SK-N-SH (cell line): Measurements from ENCODE around the gene TTK. TPM values are rescaled to one million over a fixed set of nuclear protein-coding genes. Genes with fewer than 3 reads are reported as not detected.

Source experiments
- CTCF ChIA-PET: fragments of 300-600, 350-600 bp; formaldehyde crosslinking; extraction: SDS; loops from one replicate; lab custom pipeline; 2021; lab: Yijun Ruan, JAX
- POLR2A ChIA-PET: fragments of 350-600 bp; sonication (Branson Sonifier 250); formaldehyde crosslinking; extraction: SDS; loops from one replicate; lab custom pipeline; 2020; ENCODE audit warnings: antibody characterized with exemption, inconsistent platforms; lab: Yijun Ruan, JAX
- DNase-seq: peaks from one replicate; pipeline ENCODE4 v3.0.0; 2012
- H2AFZ ChIP-seq: fragments of 200-600 bp; sonication (generic); 2 replicates; pipeline ENCODE4 v1.8.1; 2016; ENCODE audit warnings: antibody characterized with exemption, mild to moderate bottlenecking, low read depth
- H3F3A ChIP-seq: fragments of 200-600 bp; sonication (generic); replicated peaks from 2 replicates; pipeline ENCODE3; 2016; ENCODE audit warnings: antibody characterized with exemption, mild to moderate bottlenecking; ENCODE audit not compliant: insufficient read depth
- H3K27ac ChIP-seq, 2 experiments: fragments of 200-500 bp in 1 of 2; fragments of 200-600 bp in 1 of 2; sonication (Bioruptor generic) in 1 of 2; sonication (generic), shearing (Covaris generic) in 1 of 2; 2 replicates each; pipeline versions ENCODE4 v1.5.1 to v1.6.1; 2014 to 2016; ENCODE audit warnings: low read depth in 2 of 2, inconsistent platforms in 1 of 2, low read length in 1 of 2, mild to moderate bottlenecking in 1 of 2, mixed read lengths in 1 of 2
- H3K27me3 ChIP-seq: fragments of 200-600 bp; sonication (generic), shearing (Covaris generic); 2 replicates; pipeline ENCODE4 v1.6.1; 2016; ENCODE audit warnings: mixed run types; ENCODE audit not compliant: insufficient read depth
- H3K36me3 ChIP-seq, 2 experiments: fragments of 200-500 bp in 1 of 2; fragments of 200-600 bp in 1 of 2; sonication (Bioruptor generic) in 1 of 2; sonication (generic) in 1 of 2; replicated peaks in 1 of 2; 2 replicates each; pipeline versions ENCODE3 to v1.5.1; 2014 to 2016; ENCODE audit warnings: low read length in 1 of 2, mild to moderate bottlenecking in 1 of 2; ENCODE audit not compliant: insufficient read depth in 2 of 2, control insufficient read depth in 1 of 2
- H3K4me1 ChIP-seq, 2 experiments: fragments of 200-500 bp in 1 of 2; fragments of 200-600 bp in 1 of 2; sonication (Bioruptor generic) in 1 of 2; sonication (generic), shearing (Covaris generic) in 1 of 2; 2 replicates each; pipeline versions ENCODE4 v1.5.1 to v1.6.1; 2014 to 2016; ENCODE audit warnings: low read depth in 1 of 2, low read length in 1 of 2, mixed run types in 1 of 2; ENCODE audit not compliant: insufficient read depth in 2 of 2, control insufficient read depth in 1 of 2
- H3K4me2 ChIP-seq: fragments of 200-600 bp; sonication (generic), shearing (Covaris generic); 2 replicates; pipeline ENCODE4 v1.6.1; 2017; ENCODE audit warnings: mixed run types
- H3K4me3 ChIP-seq, 2 experiments: fragments of 200-500 bp in 1 of 2; fragments of 200-600 bp in 1 of 2; sonication (Bioruptor generic) in 1 of 2; sonication (generic), shearing (Covaris generic) in 1 of 2; 2 replicates each; pipeline versions ENCODE4 v1.5.1 to v1.8.1; 2014 to 2016; ENCODE audit warnings: low read depth in 2 of 2, inconsistent platforms in 1 of 2, low read length in 1 of 2, mild to moderate bottlenecking in 1 of 2, mixed read lengths in 1 of 2, moderate library complexity in 1 of 2
- H3K79me2 ChIP-seq: fragments of 200-600 bp; sonication (generic); 2 replicates; pipeline ENCODE4 v1.8.1; 2017; ENCODE audit warnings: mild to moderate bottlenecking; ENCODE audit not compliant: insufficient read depth
- H3K9ac ChIP-seq: fragments of 200-600 bp; sonication (generic); 2 replicates; pipeline ENCODE4 v1.6.1; 2017; ENCODE audit warnings: mixed run types
- H3K9me2 ChIP-seq: fragments of 200-600 bp; sonication (generic); 2 replicates; pipeline ENCODE4 v1.6.1; 2017; ENCODE audit warnings: mixed run types
- H3K9me3 ChIP-seq: fragments of 200-600 bp; sonication (generic); 2 replicates; pipeline ENCODE4 v1.6.1; 2017; ENCODE audit warnings: mixed run types, mild to moderate bottlenecking, moderate library complexity
- H4K20me1 ChIP-seq: fragments of 200-600 bp; sonication (generic); 2 replicates; pipeline ENCODE4 v1.6.1; 2017; ENCODE audit warnings: mild to moderate bottlenecking, mixed run types; ENCODE audit not compliant: insufficient read depth
- CHD2 ChIP-seq: fragments of 150-350 bp; IDR thresholded peaks from 2 replicates; pipeline ENCODE4 v1.6.1; 2018; ENCODE audit warnings: low read length; ENCODE audit not compliant: partially characterized antibody
- EP300 ChIP-seq, 2 experiments: IDR thresholded peaks; 2 replicates each; pipeline versions ENCODE4 v1.4.0 to v1.6.1; 2012; ENCODE audit warnings: borderline replicate concordance in 1 of 2, low read depth in 1 of 2, low read length in 1 of 2
- FOXJ3 ChIP-seq: sonication (generic); formaldehyde crosslinking; IDR thresholded peaks from 2 replicates; pipeline ENCODE4 v1.5.1; 2020; ENCODE audit warnings: mild to moderate bottlenecking, missing genetic modification reagents
- FOXM1 ChIP-seq: IDR thresholded peaks from 2 replicates; pipeline ENCODE4 v1.4.0; 2012; ENCODE audit warnings: low read depth, mild to moderate bottlenecking
- GATA2 ChIP-seq: sonication (generic); formaldehyde crosslinking; IDR thresholded peaks from 2 replicates; pipeline ENCODE4 v1.5.0; 2020; ENCODE audit warnings: mild to moderate bottlenecking, missing genetic modification reagents
- JUND ChIP-seq: IDR thresholded peaks from 2 replicates; pipeline ENCODE4 v1.4.0; 2012
- MEF2A ChIP-seq: IDR thresholded peaks from 2 replicates; pipeline ENCODE4 v1.4.0; 2012; ENCODE audit warnings: low read depth, borderline replicate concordance
- NRF1 ChIP-seq: IDR thresholded peaks from 2 replicates; pipeline ENCODE4 v1.6.1; 2012; ENCODE audit warnings: low read depth, mild to moderate bottlenecking, low read length
- POLR2AphosphoS5 ChIP-seq: IDR thresholded peaks from 2 replicates; pipeline ENCODE4 v1.6.1; 2012; ENCODE audit warnings: low read depth, low read length
- RAD21 ChIP-seq: IDR thresholded peaks from 2 replicates; pipeline ENCODE4 v1.6.1; 2012; ENCODE audit warnings: mild to moderate bottlenecking, low read length
- RCOR1 ChIP-seq: fragments of 150-350 bp; IDR thresholded peaks from 2 replicates; pipeline ENCODE4 v1.6.1; 2017; ENCODE audit warnings: antibody characterized with exemption, low read length
- RXRA ChIP-seq: IDR thresholded peaks from 2 replicates; pipeline ENCODE4 v1.4.0; 2012; ENCODE audit warnings: low read depth, mild to moderate bottlenecking, borderline replicate concordance
- SIN3A ChIP-seq: IDR thresholded peaks from 2 replicates; pipeline ENCODE4 v1.6.1; 2012; ENCODE audit warnings: low read depth, mild to moderate bottlenecking, low read length, moderate library complexity, borderline replicate concordance
- SMC3 ChIP-seq: IDR thresholded peaks from 2 replicates; pipeline ENCODE4 v1.6.1; 2012; ENCODE audit warnings: low read depth, low read length, improper control_type of control experiment
- TAF1 ChIP-seq: IDR thresholded peaks from 2 replicates; pipeline ENCODE4 v1.6.1; 2012; ENCODE audit warnings: low read depth, mild to moderate bottlenecking, low read length, moderate library complexity, borderline replicate concordance
- WGBS: methylation state at CpG from one replicate; pipeline ENCODE4 v1.1.6; 2017; ENCODE audit warnings: low lambda C conversion rate; 5-methylcytosine and 5-hydroxymethylcytosine counted together
- polyA plus RNA-seq, 3 experiments: library from polyadenylated mRNA; depleted of rRNA; stranded (reverse); fragments of >200 nt; gene quantifications; 2 replicates each; pipeline ENCODE4 v1.2.3, GENCODE V29; 2012
- TF ChIP-seq, protein P1 (sequence below): fragments of 150-350 bp; IDR thresholded peaks from 2 replicates; pipeline ENCODE4 v1.6.1; 2017; ENCODE audit warnings: antibody characterized with exemption, low read length, low read depth, borderline replicate concordance
- TF ChIP-seq, protein P2 (sequence below): IDR thresholded peaks from 2 replicates; pipeline ENCODE4 v1.6.1; 2012; ENCODE audit warnings: mild to moderate bottlenecking, low read depth, low read length, moderate library complexity
- TF ChIP-seq, protein P3 (sequence below): IDR thresholded peaks from 2 replicates; pipeline ENCODE4 v1.4.0; 2012; ENCODE audit warnings: low read depth, borderline replicate concordance
- TF ChIP-seq, protein P4 (sequence below): IDR thresholded peaks from 2 replicates; pipeline ENCODE4 v1.4.0; 2012; ENCODE audit warnings: low read depth

The TTK gene
- polyA plus RNA-seq, 1 of the 3 experiments (the other 2 are of a cell fraction), result 3.6 TPM

DNA sequence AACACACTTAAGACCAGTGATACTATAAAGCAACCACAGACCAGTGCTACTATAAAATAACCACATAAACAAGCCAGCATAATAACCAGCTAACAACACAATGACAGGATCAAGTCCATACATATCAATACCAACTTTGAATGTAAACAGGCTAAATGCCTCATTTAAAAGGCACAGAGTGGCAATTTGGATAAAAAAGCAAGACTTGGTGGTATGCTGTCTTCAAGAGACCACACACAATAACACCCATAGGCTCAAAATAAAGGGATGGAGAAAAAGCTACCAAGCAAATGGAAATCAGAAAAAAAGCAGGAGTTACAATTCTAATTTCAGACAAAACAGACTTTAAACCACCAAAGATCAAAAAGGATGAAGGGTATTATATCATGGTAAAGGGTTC is 37.3 kb upstream of the TTK start:
- no peak for TF ChIP-seq FOXJ3 (CRISPR knock-in tag)
- TF ChIP-seq NRF1, result no peak
- TF ChIP-seq, protein P1, sequence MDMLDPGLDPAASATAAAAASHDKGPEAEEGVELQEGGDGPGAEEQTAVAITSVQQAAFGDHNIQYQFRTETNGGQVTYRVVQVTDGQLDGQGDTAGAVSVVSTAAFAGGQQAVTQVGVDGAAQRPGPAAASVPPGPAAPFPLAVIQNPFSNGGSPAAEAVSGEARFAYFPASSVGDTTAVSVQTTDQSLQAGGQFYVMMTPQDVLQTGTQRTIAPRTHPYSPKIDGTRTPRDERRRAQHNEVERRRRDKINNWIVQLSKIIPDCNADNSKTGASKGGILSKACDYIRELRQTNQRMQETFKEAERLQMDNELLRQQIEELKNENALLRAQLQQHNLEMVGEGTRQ, result no peak
- no peak for TF ChIP-seq MEF2A
- no peak for TF ChIP-seq RCOR1
- no peak for TF ChIP-seq POLR2AphosphoS5
- TF ChIP-seq SMC3, result no peak
- TF ChIP-seq SIN3A, result no peak
- no peak for TF ChIP-seq RXRA
- no peaks in the 10 kb centered on the region for H3K9me3 ChIP-seq
- no peak overlapping the region for H2AFZ ChIP-seq
- no peaks in the 10 kb centered on the region for H3K4me1 ChIP-seq
- H3K27me3 ChIP-seq, result no peaks in the 10 kb centered on the region
- no peaks in the 10 kb centered on the region for H3K9me2 ChIP-seq
- no peaks in the 10 kb centered on the region for H3F3A ChIP-seq
- H3K4me3 ChIP-seq, result no peak overlapping the region
- no peaks in the 10 kb centered on the region for H3K36me3 ChIP-seq
- H4K20me1 ChIP-seq, result no peaks in the 10 kb centered on the region
- POLR2A ChIA-PET, result no interaction called here
- no peak for DNase-seq
- CTCF ChIA-PET, result interaction anchor here (0.8 kb wide), 1 partner anchor 18 kb away, joined by 4 read pairs; no protein-coding TSS in a partner anchor
- H3K9ac ChIP-seq, result no peak overlapping the region
- H3K79me2 ChIP-seq, result no peaks in the 10 kb centered on the region
- no peak overlapping the region for H3K4me2 ChIP-seq
- no peak overlapping the region for H3K27ac ChIP-seq

DNA sequence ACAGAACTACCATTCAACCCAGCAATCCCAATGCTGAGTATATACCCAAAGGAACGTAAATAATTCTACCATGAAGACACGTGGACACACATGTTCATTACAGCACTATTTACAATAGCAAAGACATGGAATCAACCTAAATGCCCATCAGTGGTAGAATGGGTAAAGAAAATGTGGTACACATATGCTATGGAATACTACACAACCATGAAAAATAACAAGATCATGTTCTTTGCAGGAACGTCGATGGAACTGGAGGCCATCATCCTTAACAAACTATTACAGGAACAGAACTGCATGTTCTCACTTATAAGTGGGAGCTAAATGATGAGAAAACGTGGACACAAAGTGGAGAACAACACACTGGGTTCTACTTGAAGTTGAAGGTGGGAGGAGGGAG is 34.7 kb upstream of the TTK start:
- no peaks in the 10 kb centered on the region for H3K27me3 ChIP-seq
- 37% methylated on average over 5 of the region's 5 CpGs for WGBS
- no peaks in the 10 kb centered on the region for H3K9me2 ChIP-seq
- H3K4me2 ChIP-seq, result no peak overlapping the region
- no peak overlapping the region for H3K9ac ChIP-seq
- no peaks in the 10 kb centered on the region for H3F3A ChIP-seq
- no peaks in the 10 kb centered on the region for H3K79me2 ChIP-seq
- H3K4me1 ChIP-seq, result no peaks in the 10 kb centered on the region
- no peaks in the 10 kb centered on the region for H4K20me1 ChIP-seq
- DNase-seq, result no peak
- H3K4me3 ChIP-seq, result no peak overlapping the region
- no peaks in the 10 kb centered on the region for H3K9me3 ChIP-seq
- no peaks in the 10 kb centered on the region for H3K36me3 ChIP-seq
- ChIA-PET CTCF (no interaction called here), POLR2A (no interaction called here)
- H3K27ac ChIP-seq, result no peak overlapping the region
- TF ChIP-seq FOXM1, result no peak
- TF ChIP-seq RAD21, result no peak
- TF ChIP-seq, protein P2, sequence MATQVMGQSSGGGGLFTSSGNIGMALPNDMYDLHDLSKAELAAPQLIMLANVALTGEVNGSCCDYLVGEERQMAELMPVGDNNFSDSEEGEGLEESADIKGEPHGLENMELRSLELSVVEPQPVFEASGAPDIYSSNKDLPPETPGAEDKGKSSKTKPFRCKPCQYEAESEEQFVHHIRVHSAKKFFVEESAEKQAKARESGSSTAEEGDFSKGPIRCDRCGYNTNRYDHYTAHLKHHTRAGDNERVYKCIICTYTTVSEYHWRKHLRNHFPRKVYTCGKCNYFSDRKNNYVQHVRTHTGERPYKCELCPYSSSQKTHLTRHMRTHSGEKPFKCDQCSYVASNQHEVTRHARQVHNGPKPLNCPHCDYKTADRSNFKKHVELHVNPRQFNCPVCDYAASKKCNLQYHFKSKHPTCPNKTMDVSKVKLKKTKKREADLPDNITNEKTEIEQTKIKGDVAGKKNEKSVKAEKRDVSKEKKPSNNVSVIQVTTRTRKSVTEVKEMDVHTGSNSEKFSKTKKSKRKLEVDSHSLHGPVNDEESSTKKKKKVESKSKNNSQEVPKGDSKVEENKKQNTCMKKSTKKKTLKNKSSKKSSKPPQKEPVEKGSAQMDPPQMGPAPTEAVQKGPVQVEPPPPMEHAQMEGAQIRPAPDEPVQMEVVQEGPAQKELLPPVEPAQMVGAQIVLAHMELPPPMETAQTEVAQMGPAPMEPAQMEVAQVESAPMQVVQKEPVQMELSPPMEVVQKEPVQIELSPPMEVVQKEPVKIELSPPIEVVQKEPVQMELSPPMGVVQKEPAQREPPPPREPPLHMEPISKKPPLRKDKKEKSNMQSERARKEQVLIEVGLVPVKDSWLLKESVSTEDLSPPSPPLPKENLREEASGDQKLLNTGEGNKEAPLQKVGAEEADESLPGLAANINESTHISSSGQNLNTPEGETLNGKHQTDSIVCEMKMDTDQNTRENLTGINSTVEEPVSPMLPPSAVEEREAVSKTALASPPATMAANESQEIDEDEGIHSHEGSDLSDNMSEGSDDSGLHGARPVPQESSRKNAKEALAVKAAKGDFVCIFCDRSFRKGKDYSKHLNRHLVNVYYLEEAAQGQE, result no peak
- no peak for TF ChIP-seq TAF1
- no peak for TF ChIP-seq EP300 (IDR thresholded peaks at IDR 0.05; ENCODE audit: borderline replicate concordance in 1 of 2, low read depth in 1 of 2, low read length in 1 of 2)
- TF ChIP-seq JUND, result no peak
- no peak for TF ChIP-seq GATA2
- TF ChIP-seq CHD2, result no peak
- TF ChIP-seq SIN3A, result no peak
- TF ChIP-seq, protein P3, sequence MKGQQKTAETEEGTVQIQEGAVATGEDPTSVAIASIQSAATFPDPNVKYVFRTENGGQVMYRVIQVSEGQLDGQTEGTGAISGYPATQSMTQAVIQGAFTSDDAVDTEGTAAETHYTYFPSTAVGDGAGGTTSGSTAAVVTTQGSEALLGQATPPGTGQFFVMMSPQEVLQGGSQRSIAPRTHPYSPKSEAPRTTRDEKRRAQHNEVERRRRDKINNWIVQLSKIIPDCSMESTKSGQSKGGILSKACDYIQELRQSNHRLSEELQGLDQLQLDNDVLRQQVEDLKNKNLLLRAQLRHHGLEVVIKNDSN, result no peak
- TF ChIP-seq, protein P4, sequence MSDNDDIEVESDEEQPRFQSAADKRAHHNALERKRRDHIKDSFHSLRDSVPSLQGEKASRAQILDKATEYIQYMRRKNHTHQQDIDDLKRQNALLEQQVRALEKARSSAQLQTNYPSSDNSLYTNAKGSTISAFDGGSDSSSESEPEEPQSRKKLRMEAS, result no peak
- no peak overlapping the region for H2AFZ ChIP-seq
